Lung (tissue), 12 donors: ENCODE data around the gene BIRC3. TPM values are rescaled to one million over a fixed set of nuclear protein-coding genes. Genes with fewer than 3 reads are reported as not detected.
A peak's percentile ranks its signal among the peaks of the same experiment; 100 is the strongest.

Experiments
- ATAC-seq: fragments of 200-7000 bp; cut with Tn5 transposase; one replicate; pipeline ENCODE4 v1.9.1; 2020; ENCODE audit warnings: moderate number of reproducible peaks; ENCODE audit not compliant: insufficient read depth, low FRiP score
- DNase-seq, 3 donors: peaks; one replicate each; pipeline ENCODE4 v3.0.0-alpha.2; 2013 to 2017
- H3K27ac ChIP-seq, 2 donors: one replicate each; pipeline ENCODE4 v1.5.1; 2013; ENCODE audit warnings: mild to moderate bottlenecking in 2 of 2, moderate library complexity in 2 of 2, control low read depth in 1 of 2, inconsistent platforms in 1 of 2, low read depth in 1 of 2, low read length in 1 of 2
- H3K27me3 ChIP-seq, 3 donors: one replicate each; pipeline ENCODE4 v1.5.1; 2013; ENCODE audit warnings: low read length in 2 of 3; ENCODE audit not compliant: control insufficient read depth in 3 of 3, insufficient read depth in 3 of 3
- H3K36me3 ChIP-seq, 4 donors: one replicate each; pipeline ENCODE4 v1.5.1; 2013; ENCODE audit warnings: low read length in 4 of 4, mild to moderate bottlenecking in 1 of 4, moderate library complexity in 1 of 4; ENCODE audit not compliant: control insufficient read depth in 4 of 4, insufficient read depth in 4 of 4
- H3K4me1 ChIP-seq, 5 donors: one replicate each; pipeline ENCODE4 v1.5.1; 2013; ENCODE audit warnings: low read length in 5 of 5, mild to moderate bottlenecking in 2 of 5, moderate library complexity in 1 of 5; ENCODE audit not compliant: control insufficient read depth in 5 of 5, insufficient read depth in 5 of 5
- H3K4me3 ChIP-seq: one replicate; pipeline ENCODE4 v1.5.1; 2013; ENCODE audit warnings: mild to moderate bottlenecking, control low read depth, moderate library complexity
- H3K9ac ChIP-seq, 2 donors: one replicate each; pipeline ENCODE4 v1.5.1; 2013; ENCODE audit warnings: low read length in 2 of 2, control low read depth in 1 of 2; ENCODE audit not compliant: insufficient read depth in 1 of 2
- H3K9me3 ChIP-seq, 4 donors: one replicate each; pipeline ENCODE4 v1.5.1; 2013; ENCODE audit warnings: low read length in 3 of 4, mild to moderate bottlenecking in 1 of 4, moderate library complexity in 1 of 4; ENCODE audit not compliant: control insufficient read depth in 4 of 4, insufficient read depth in 3 of 4
- CTCF ChIP-seq: IDR thresholded peaks from 2 replicates; pipeline ENCODE4 v1.5.1; 2012; ENCODE audit warnings: mild to moderate bottlenecking; ENCODE audit errors: control extremely low read depth, extremely low read depth
- WGBS, 2 donors: extraction: QIAGEN DNeasy Blood & Tissue Kit; methylation state at CpG; one replicate each; pipeline ENCODE4 v1.1.7; 2013; 5-methylcytosine and 5-hydroxymethylcytosine counted together
- polyA plus RNA-seq, 2 donors: library from polyadenylated mRNA; stranded (reverse); fragments of 200-250 nt; gene quantifications; one replicate each; pipeline ENCODE4 v1.2.1, GENCODE V29; 2013
- total RNA-seq, 2 donors: library from RNA; depleted of rRNA in 1 of 2; stranded (reverse); fragments of >200 nt in 1 of 2; gene quantifications; one replicate each; pipeline ENCODE4 v1.2.1, GENCODE V29; 2014 to 2021
- donor health status: control.
- donor health status: control.
- donor health status: Bipolar disorder and iron deficiency.
- donor health status: healthy.
- donor health status: DM: yes; HTN: yes; CAD: no.

The BIRC3 gene
- total and polyA plus RNA-seq, 4 donors = 8.7 to 61.0 (median 32.3) TPM

GRCh38 chr11:102287964-102288724 lies 29.1 kb upstream of the BIRC3 start:
- TF ChIP-seq CTCF = peak; percentile 87
- H3K4me3 ChIP-seq = no peak overlapping the region

DNA sequence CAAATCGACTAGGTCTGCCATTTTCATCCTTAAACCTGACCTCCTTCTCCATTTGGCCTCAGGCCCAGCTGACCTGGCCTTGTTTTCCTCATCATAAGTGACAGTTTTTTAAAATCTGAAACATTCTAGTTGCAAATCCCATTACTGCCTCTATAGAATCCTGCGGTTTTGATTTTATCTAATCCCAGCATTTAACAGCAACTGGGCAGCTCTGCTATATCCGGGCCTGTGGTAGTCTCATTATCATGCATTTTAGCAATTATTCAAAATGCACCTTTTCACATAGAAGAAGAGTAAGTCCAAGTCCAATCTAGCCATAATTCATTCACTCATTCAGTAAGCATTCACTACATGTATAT lies 28.6 kb upstream of the BIRC3 start:
- no peak for DNase-seq
- no peak for ATAC-seq
- H3K27ac ChIP-seq = no peak overlapping the region
- no peaks in the 10 kb centered on the region for H3K27me3 ChIP-seq
- no peaks in the 10 kb centered on the region for H3K36me3 ChIP-seq
- no peak for TF ChIP-seq CTCF
- no peak overlapping the region for H3K4me3 ChIP-seq
- peaks cover 0 to 12% (median 0%) of the 10 kb centered on the region in 5 donors for H3K4me1 ChIP-seq
- WGBS, 2 donors = 70 to 71% methylated on average over 3 of the region's 3 CpGs
- no peaks in the 10 kb centered on the region for H3K9me3 ChIP-seq
- H3K9ac ChIP-seq = no peak overlapping the region

More at GRCh38 chr11:102287964-102288724, 29.1 kb upstream of the BIRC3 start:
- H3K27ac ChIP-seq = no peak overlapping the region
- WGBS, 2 donors = 22 to 33% methylated on average over 13 of the region's 13 CpGs
- no peaks in the 10 kb centered on the region for H3K27me3 ChIP-seq
- H3K9ac ChIP-seq = no peak overlapping the region
- peaks cover 0 to 12% (median 0%) of the 10 kb centered on the region in 5 donors for H3K4me1 ChIP-seq
- H3K9me3 ChIP-seq = no peaks in the 10 kb centered on the region
- no peaks in the 10 kb centered on the region for H3K36me3 ChIP-seq
- ATAC-seq (peak; percentile 84), DNase-seq (peak; percentile 55 to 90 (median 80))

DNA sequence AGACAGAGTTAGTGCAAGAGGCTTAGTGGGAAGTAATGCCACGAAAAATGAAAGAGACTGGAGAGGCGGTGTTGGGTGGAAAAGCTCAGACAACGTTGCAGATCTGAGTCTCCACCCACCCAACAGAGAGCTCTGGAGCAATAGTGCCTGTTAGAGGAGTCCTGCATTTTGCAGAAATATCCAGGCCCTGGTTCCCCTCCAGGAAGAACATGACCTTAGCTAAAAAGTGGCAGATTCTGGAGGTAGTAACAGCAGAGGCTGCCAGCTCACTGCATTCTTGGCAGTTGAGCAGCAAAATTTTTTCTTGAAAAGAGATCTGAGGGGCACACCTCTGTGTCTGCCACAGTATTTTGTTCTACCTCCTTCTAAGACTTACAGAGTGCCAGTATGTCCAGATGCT lies 27.7 kb upstream of the BIRC3 start:
- DNase-seq (peak in 1 of 3 donors; percentile 49), ATAC-seq (no peak)
- TF ChIP-seq CTCF = no peak
- Histone ChIP-seq H3K27me3 (no peaks in the 10 kb centered on the region), H3K9ac (peak overlapping the region in 1 of 2 donors; percentile 49), H3K36me3 (no peaks in the 10 kb centered on the region), H3K9me3 (no peaks in the 10 kb centered on the region), H3K4me3 (no peak overlapping the region), H3K4me1 (peaks cover 0 to 17% (median 0%) of the 10 kb centered on the region in 5 donors), H3K27ac (no peak overlapping the region)
- 17 to 35% methylated on average over 3 of the region's 3 CpGs for WGBS, 2 donors
